Mucosa of descending colon (tissue), 3 donors: ENCODE data around the gene SH2D6. TPM values are rescaled to one million over a fixed set of nuclear protein-coding genes. Genes with fewer than 3 reads are reported as not detected.

ENCODE experiments used
- ATAC-seq: fragments of 200-7000 bp; cut with Tn5 transposase; one replicate; pipeline ENCODE4 v1.9.1; 2020; ENCODE audit warnings: mild to moderate bottlenecking, moderate library complexity
- DNase-seq, 3 donors: peaks; one replicate each; pipeline ENCODE4 v3.0.0-alpha.2; 2020
- H3K36me3 ChIP-seq: fragments of 200-600 bp; one replicate; pipeline ENCODE4 v1.8.0; 2021; ENCODE audit warnings: low read depth, mild to moderate bottlenecking
- H3K4me1 ChIP-seq: fragments of 200-600 bp; one replicate; pipeline ENCODE4 v1.8.0; 2021; ENCODE audit warnings: low read depth, mild to moderate bottlenecking
- H3K4me3 ChIP-seq: fragments of 200-600 bp; one replicate; pipeline ENCODE4 v1.8.0; 2021; ENCODE audit warnings: mild to moderate bottlenecking
- H3K9me3 ChIP-seq: fragments of 200-600 bp; one replicate; pipeline ENCODE4 v1.8.0; 2021; ENCODE audit warnings: mild to moderate bottlenecking
- CTCF ChIP-seq: fragments of 200-600 bp; IDR thresholded peaks from one replicate; pipeline ENCODE4 v1.8.0; 2022; ENCODE audit warnings: antibody characterized with exemption, mild to moderate bottlenecking
- intact Hi-C, 2 donors: fragments of 100-400 bp; cut with DNase I in 1 of 2; cut with micrococcal nuclease in 1 of 2; formaldehyde crosslinking; loops; one replicate each; pipeline versions ENCODE4 v1.11.0 to v1.11.1; 2022; cut with DNase I, micrococcal nuclease
- total RNA-seq, 3 donors: library from RNA; stranded (reverse); fragmentation: NEBNext Ultra II Directional in 2 of 3; extraction: Animal tissue kit (Norgen Biotek cat#: 25700) in 2 of 3; gene quantifications; one replicate each; pipeline versions ENCODE4 v1.2.1 to v1.2.4, GENCODE V29; 2021 to 2023
- donor health status: DM: no; HTN: no; CAD: no; lungs with moderate emphysema.
- donor health status: DM: no; HTN: no; CAD: no.
- donor health status: DM: no; HTN: yes; CAD: no.

Gene SH2D6
- total RNA-seq, 3 donors from 2014 or later, result 6.7 to 13.1 (median 8.6) TPM

GRCh38 chr2:85459771-85460170, 41.3 kb downstream of the SH2D6 start:
- intact Hi-C loops, result no loop called here
- TF ChIP-seq CTCF, result no peak

DNA sequence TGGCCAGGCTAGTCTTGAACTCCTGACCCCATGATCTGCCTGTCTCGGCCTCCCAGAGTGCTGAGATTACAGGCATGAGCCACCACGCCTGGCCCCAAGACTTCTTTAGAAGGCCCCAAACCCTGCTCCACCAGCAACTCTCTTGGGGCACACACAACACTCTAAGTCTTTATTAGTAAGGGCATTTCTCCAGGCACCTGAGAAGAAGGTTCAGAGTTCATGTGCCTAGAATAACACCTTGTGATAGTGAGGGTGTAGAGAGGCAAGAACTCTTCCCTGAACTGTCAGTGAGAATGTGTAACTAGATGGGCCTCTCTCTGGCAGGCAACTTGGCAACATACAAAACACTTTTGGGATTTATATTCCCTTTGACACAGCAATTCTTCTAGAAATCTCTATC, 43.8 kb downstream of the SH2D6 start:
- Histone ChIP-seq H3K4me1 (peaks cover 4% of the 10 kb centered on the region), H3K9me3 (no peaks in the 10 kb centered on the region), H3K4me3 (no peak overlapping the region), H3K36me3 (no peaks in the 10 kb centered on the region)
- intact Hi-C loops, result no loop called here
- peak; percentile 39 for ATAC-seq
- no peak for DNase-seq
- no peak for TF ChIP-seq CTCF

More at GRCh38 chr2:85459771-85460170, 41.3 kb downstream of the SH2D6 start:
- no peak for ATAC-seq
- Histone ChIP-seq H3K36me3 (no peaks in the 10 kb centered on the region), H3K4me1 (peaks cover 6% of the 10 kb centered on the region), H3K4me3 (no peak overlapping the region), H3K9me3 (no peaks in the 10 kb centered on the region)
- DNase-seq, result no peak

DNA sequence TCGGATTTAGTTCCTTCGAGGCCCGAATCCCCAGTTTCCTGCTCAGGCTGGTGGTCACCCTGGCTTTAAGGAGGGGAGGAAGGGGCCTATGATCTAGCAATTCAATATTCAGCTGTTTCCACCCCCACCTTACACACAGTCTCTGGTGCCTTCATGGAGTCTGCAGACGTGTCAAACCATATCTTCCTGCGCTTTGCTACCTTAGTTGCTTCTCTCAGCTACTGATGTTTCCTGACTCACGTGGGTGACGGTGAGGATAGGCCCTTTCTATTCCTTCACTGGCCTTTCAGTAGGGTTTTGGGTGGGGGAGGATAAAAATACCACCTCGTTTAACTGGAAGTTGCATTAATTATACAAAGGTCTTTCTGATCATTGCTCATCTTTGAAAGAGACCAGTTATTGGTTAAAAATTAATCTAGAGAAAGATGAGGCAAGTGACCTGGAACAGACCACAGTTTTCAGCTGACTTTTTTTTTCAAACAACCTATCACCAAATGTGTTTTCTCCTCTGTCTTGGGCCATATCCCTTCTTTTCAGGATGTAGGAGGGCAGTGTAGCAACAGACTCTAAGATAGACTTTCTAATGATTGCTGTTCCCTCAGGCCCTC, 49.7 kb downstream of the SH2D6 start:
- TF ChIP-seq CTCF, result no peak
- Histone ChIP-seq H3K36me3 (no peaks in the 10 kb centered on the region), H3K9me3 (no peaks in the 10 kb centered on the region), H3K4me3 (no peak overlapping the region), H3K4me1 (peaks cover 37% of the 10 kb centered on the region)
- intact Hi-C loops, result no loop called here
- no peak for DNase-seq
- ATAC-seq, result peak; percentile 1

DNA sequence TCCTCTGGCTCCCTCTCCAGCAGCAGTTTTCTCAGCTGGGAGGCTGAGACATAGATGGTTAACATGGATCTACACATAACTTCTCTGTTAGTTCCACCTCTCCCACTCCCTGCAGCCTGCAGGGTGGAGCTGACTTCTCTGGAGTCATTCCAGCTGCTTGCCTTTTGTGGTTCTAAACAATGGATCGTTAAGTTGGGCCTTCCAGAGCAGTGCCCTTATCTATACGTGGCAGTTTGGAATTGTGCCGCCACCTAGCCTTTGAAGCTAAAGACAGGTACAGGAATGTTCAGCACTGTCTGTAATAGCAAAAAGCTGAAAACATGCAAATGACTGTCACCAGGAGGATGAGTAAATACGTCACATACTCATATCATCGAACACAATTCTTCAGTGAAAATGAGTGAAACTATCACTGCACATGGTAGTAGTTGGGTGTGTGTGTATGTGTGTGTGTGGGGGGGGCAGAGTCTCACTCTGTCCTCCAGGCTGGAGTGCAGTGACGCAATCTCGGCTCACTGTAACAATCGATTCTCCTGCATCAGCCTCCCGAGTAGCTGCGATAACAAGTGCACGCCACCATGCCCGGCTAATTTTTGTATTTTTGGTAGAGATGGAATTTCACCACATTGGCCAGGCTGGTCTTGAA, 50.3 kb downstream of the SH2D6 start:
- peak; percentile 75 to 93 (median 80) for DNase-seq
- Histone ChIP-seq H3K4me1 (peaks cover 37% of the 10 kb centered on the region), H3K9me3 (no peaks in the 10 kb centered on the region), H3K4me3 (no peak overlapping the region), H3K36me3 (no peaks in the 10 kb centered on the region)
- peak; percentile 91 for ATAC-seq
- intact Hi-C loops, result no loop called here
- no peak for TF ChIP-seq CTCF

DNA sequence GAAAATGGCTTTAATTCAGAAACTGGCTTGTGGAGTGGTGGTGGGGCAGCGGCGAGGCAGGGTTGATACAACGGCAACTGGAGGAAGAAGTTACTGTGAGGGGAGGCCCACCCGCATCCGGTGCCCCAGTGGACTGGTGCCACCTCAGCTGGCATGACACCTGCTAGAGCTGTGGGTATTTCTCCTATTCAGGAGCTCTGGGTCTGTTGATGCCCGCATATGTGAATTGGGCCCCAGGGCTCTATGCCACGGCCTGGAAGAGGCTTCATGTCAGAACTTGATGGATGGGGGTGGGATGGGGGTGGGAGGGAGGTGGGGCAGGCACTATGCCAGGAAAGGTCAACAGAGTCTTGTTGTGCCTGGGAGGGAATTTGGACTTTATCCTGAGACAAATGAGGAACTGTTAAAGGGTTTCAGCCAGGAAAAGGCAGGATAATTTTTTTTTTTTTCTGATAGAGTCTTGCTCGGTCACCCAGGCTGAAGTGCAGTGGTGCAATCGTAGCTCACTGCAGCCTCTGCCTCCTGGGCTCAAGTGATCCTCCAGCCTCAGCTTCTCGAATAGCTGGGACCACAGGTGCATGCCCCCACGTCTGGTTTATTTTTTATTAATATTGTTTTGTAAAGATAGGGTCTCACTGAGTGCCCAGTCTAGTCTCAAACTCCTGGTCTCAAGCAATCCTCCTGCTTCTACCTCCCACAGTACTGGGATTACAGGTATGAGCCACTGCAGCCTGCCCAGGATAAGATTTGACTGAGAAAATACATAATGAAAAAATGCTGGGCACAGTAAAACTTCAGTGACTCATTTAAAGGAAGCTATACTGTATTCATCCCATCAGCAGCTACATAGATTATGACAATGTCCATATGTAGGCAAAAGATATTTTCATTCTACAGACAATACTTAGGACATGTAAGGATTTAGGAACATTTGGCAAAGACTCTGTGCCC, 52.6 kb downstream of the SH2D6 start:
- H3K9me3 ChIP-seq, result no peaks in the 10 kb centered on the region
- ATAC-seq (peak; percentile 69), DNase-seq (peak; percentile 61 to 72 (median 72))
- H3K4me3 ChIP-seq, result no peak overlapping the region
- H3K36me3 ChIP-seq, result no peaks in the 10 kb centered on the region
- TF ChIP-seq CTCF, result no peak
- intact Hi-C loops, result loop anchor here in 1 of 2 donors (5.0 kb wide), 1 partner anchor 46 kb away; no protein-coding TSS in a partner anchor
- H3K4me1 ChIP-seq, result peaks cover 37% of the 10 kb centered on the region
